Measurements from ENCODE around the gene DDX25. TPM values are rescaled to one million over a fixed set of nuclear protein-coding genes. Genes with fewer than 3 reads are reported as not detected.

The DDX25 gene
- total and polyA plus RNA-seq, 9 of the 15 experiments (the other 6 are each of a cell fraction or from before 2014, with no cell fraction given), result not detected

GRCh38 chr11:125954123-125954944 is 50.0 kb downstream of the DDX25 start:
- H3K4me2 ChIP-seq (ENCODE audit: insufficient read depth, low read length), result no peak overlapping the region
- H3K27me3 ChIP-seq (ENCODE audit: control insufficient read depth in 2 of 2, insufficient read depth in 2 of 2, low read length in 2 of 2), result peaks cover 70 to 76% of the 10 kb centered on the region in 2 experiments
- H3K9me1 ChIP-seq (ENCODE audit: control insufficient read depth, insufficient read depth, low read length), result peaks cover 4% of the 10 kb centered on the region
- H3K4me3 ChIP-seq, result no peak overlapping the region
- no peak overlapping the region for H2AFZ ChIP-seq (ENCODE audit: low read depth, low read length)
- no peak overlapping the region for H3K27ac ChIP-seq (ENCODE audit: extremely low read depth, low read depth, low read length)
- peaks cover 8% of the 10 kb centered on the region; the same call in 1 of the 2 replicates for H4K20me1 ChIP-seq (replicated peaks; ENCODE audit: control insufficient read depth, insufficient read depth, low read length)
- intact Hi-C loops (cut with micrococcal nuclease) (no loop called here), in situ Hi-C loops (cut with MboI) (no loop called here)
- no peak for FAIRE-seq
- 3% methylated on average over 21 of the region's 21 CpGs for WGBS (ENCODE audit: insufficient coverage, low coverage, missing lambda C conversion rate)
- ChIA-PET POLR2A (interaction anchor here (0.6 to 1.3 kb wide), 2 partner anchors 12 to 458 kb away, joined by 3 to 6 read pairs; no protein-coding TSS in a partner anchor), CTCF (ENCODE audit: low intra/inter-chr PET ratio) (no interaction called here)
- H3K4me1 ChIP-seq (replicated peaks in 1 of 2; ENCODE audit: control insufficient read depth in 2 of 2, insufficient read depth in 2 of 2, low read length in 2 of 2), result peaks cover 0 to 4% of the 10 kb centered on the region in 2 experiments; a peak in 2 of 5 replicates
- no peaks in the 10 kb centered on the region for H3K36me3 ChIP-seq (ENCODE audit: control insufficient read depth, insufficient read depth, low read length)
- no TSS peak for BruUV-seq (replicated peaks)
- DNase-seq (ENCODE audit: extremely low read depth in 1 of 4, low spot score in 3 of 4), result no peak
- H3K9ac ChIP-seq (ENCODE audit: insufficient read depth in 1 of 2, low read depth in 2 of 2, low read length in 2 of 2), result no peak overlapping the region
- no peaks in the 10 kb centered on the region for H3K79me2 ChIP-seq (ENCODE audit: control insufficient read depth, insufficient read depth, low read length)
- TF ChIP-seq ZNF79 (CRISPR knock-in tag; IDR thresholded peaks at IDR 0.05; ENCODE audit: low read depth), result no peak
- TF ChIP-seq ZNF512 (tag; IDR thresholded peaks at IDR 0.05), result no peak
- no peak for TF ChIP-seq CCNT2 (IDR thresholded peaks at IDR 0.05; ENCODE audit: borderline replicate concordance, extremely low read depth, insufficient read length, low read depth, low read length)
- TF ChIP-seq ZNF282 (CRISPR knock-in tag; IDR thresholded peaks at IDR 0.05), result no peak
- no peak for TF ChIP-seq E4F1 (CRISPR knock-in tag; IDR thresholded peaks at IDR 0.05; ENCODE audit: borderline replicate concordance)
- no peak for TF ChIP-seq GABPB1 (CRISPR knock-in tag; IDR thresholded peaks at IDR 0.05)
- H3K9me3 ChIP-seq (replicated peaks; ENCODE audit: control insufficient read depth, insufficient read depth, low read depth, low read length), result no peaks in the 10 kb centered on the region
- no peak for ATAC-seq

All from K562 (cell line).